BLaER1 treated with 17β-estradiol and CSF1 and Interleukin-3, amounts not matched to agents 10 nM and 100 nM (cell line): ENCODE data around the gene ACTR5.

Experiments
- H3K27ac ChIP-seq, 11 experiments: shearing (Covaris generic); formaldehyde crosslinking; 2 replicates each; pipeline ENCODE4 v1.8.1; 2022
- H3K27me3 ChIP-seq, 11 experiments: shearing (Covaris generic); formaldehyde crosslinking; 2 replicates each; pipeline ENCODE4 v1.8.1; 2022
- H3K36me3 ChIP-seq, 11 experiments: shearing (Covaris generic); formaldehyde crosslinking; 2 replicates each; pipeline ENCODE4 v1.8.1; 2022
- H3K4me1 ChIP-seq, 10 experiments: shearing (Covaris generic); formaldehyde crosslinking; 2 replicates each; pipeline ENCODE4 v1.8.1; 2022
- H3K4me2 ChIP-seq, 11 experiments: shearing (Covaris generic); formaldehyde crosslinking; 2 replicates each; pipeline ENCODE4 v1.8.1; 2022
- H3K4me3 ChIP-seq, 10 experiments: shearing (Covaris generic); formaldehyde crosslinking; 2 replicates each; pipeline ENCODE4 v1.8.1; 2022
- H3K9ac ChIP-seq, 11 experiments: shearing (Covaris generic); formaldehyde crosslinking; 2 replicates each; pipeline ENCODE4 v1.8.1; 2022
- H3K9me3 ChIP-seq, 11 experiments: shearing (Covaris generic); formaldehyde crosslinking; replicated peaks in 1 of 11; 2 replicates each; pipeline ENCODE4 v1.8.1; 2022
- H4K20me1 ChIP-seq, 11 experiments: shearing (Covaris generic); formaldehyde crosslinking; 2 replicates each; pipeline ENCODE4 v1.8.1; 2022
- Cebpa-rat ChIP-seq, 11 experiments: shearing (Covaris generic); IDR thresholded peaks; 2 replicates each; pipeline ENCODE4 v1.8.1; 2022

The ACTR5 gene

GRCh38 chr20:38726804-38727606 lies 21.3 kb upstream of the ACTR5 start:
- peaks cover 94 to 100% (median 97%) of the 10 kb centered on the region in 11 experiments for H3K27me3 ChIP-seq
- H3K4me1 ChIP-seq: peaks cover 56 to 99% (median 90%) of the 10 kb centered on the region in 10 experiments
- H3K9me3 ChIP-seq: peaks cover 10 to 13% (median 12%) of the 10 kb centered on the region in 11 experiments; a peak in 18 of 22 replicates
- peaks cover 0 to 94% (median 76%) of the 10 kb centered on the region in 11 experiments; a peak in 19 of 22 replicates for H4K20me1 ChIP-seq
- peak overlapping the region in 4 of 10 experiments; percentile 5 to 52 (median 34); a peak in 3 of 20 replicates for H3K4me3 ChIP-seq
- H3K9ac ChIP-seq: peak overlapping the region in 1 of 11 experiments; percentile 30; a peak in 2 of 22 replicates
- no peaks in the 10 kb centered on the region for H3K36me3 ChIP-seq
- peak overlapping the region in 10 of 11 experiments; percentile 44 to 99 (median 78); a peak in 18 of 22 replicates for H3K4me2 ChIP-seq
- no peak for TF ChIP-seq Cebpa-rat (IDR thresholded peaks at IDR 0.05)
- no peak overlapping the region for H3K27ac ChIP-seq

GRCh38 chr20:38727607-38728190 lies 20.6 kb upstream of the ACTR5 start:
- Histone ChIP-seq H3K27me3 (peaks cover 87 to 97% (median 92%) of the 10 kb centered on the region in 11 experiments), H3K36me3 (no peaks in the 10 kb centered on the region), H4K20me1 (peaks cover 0 to 87% (median 76%) of the 10 kb centered on the region in 11 experiments; a peak in 19 of 22 replicates), H3K9ac (no peak overlapping the region), H3K4me3 (peak overlapping the region in 2 of 10 experiments; percentile 28 to 40; a peak in 3 of 20 replicates), H3K4me2 (peak overlapping the region in 7 of 11 experiments; percentile 69 to 99 (median 92); a peak in 12 of 22 replicates), H3K27ac (no peak overlapping the region), H3K9me3 (peaks cover 10 to 13% (median 12%) of the 10 kb centered on the region in 11 experiments; a peak in 18 of 22 replicates), H3K4me1 (peaks cover 53 to 92% (median 86%) of the 10 kb centered on the region in 10 experiments)
- TF ChIP-seq Cebpa-rat (IDR thresholded peaks at IDR 0.05): no peak

GRCh38 chr20:38728191-38728781 lies 20.0 kb upstream of the ACTR5 start:
- no peak for TF ChIP-seq Cebpa-rat (IDR thresholded peaks at IDR 0.05)
- no peaks in the 10 kb centered on the region for H3K36me3 ChIP-seq
- peaks cover 81 to 91% (median 86%) of the 10 kb centered on the region in 11 experiments for H3K27me3 ChIP-seq
- peak overlapping the region in 9 of 11 experiments; percentile 49 to 99 (median 92); a peak in 16 of 22 replicates for H3K4me2 ChIP-seq
- peak overlapping the region in 7 of 10 experiments; percentile 21 to 49 (median 33); a peak in 8 of 20 replicates for H3K4me3 ChIP-seq
- H4K20me1 ChIP-seq: peaks cover 0 to 82% (median 70%) of the 10 kb centered on the region in 11 experiments; a peak in 19 of 22 replicates
- no peak overlapping the region for H3K27ac ChIP-seq
- no peak overlapping the region for H3K9ac ChIP-seq
- H3K4me1 ChIP-seq: peaks cover 47 to 86% (median 80%) of the 10 kb centered on the region in 10 experiments
- peaks cover 10 to 13% (median 12%) of the 10 kb centered on the region in 11 experiments; a peak in 18 of 22 replicates for H3K9me3 ChIP-seq

GRCh38 chr20:38728911-38729642 lies 19.2 kb upstream of the ACTR5 start:
- H3K4me2 ChIP-seq: peak overlapping the region; percentile 41 to 99 (median 91)
- peaks cover 73 to 83% (median 79%) of the 10 kb centered on the region in 11 experiments for H3K27me3 ChIP-seq
- H3K9ac ChIP-seq: peak overlapping the region in 1 of 11 experiments; percentile 11; a peak in 2 of 22 replicates
- H3K27ac ChIP-seq: no peak overlapping the region
- TF ChIP-seq Cebpa-rat (IDR thresholded peaks at IDR 0.05): no peak
- no peaks in the 10 kb centered on the region for H3K36me3 ChIP-seq
- H3K9me3 ChIP-seq: peaks cover 10 to 13% (median 12%) of the 10 kb centered on the region in 11 experiments; a peak in 18 of 22 replicates
- H3K4me1 ChIP-seq: peaks cover 39 to 79% (median 72%) of the 10 kb centered on the region in 10 experiments
- peak overlapping the region in 8 of 10 experiments; percentile 21 to 55 (median 36); a peak in 13 of 20 replicates for H3K4me3 ChIP-seq
- peaks cover 0 to 74% (median 62%) of the 10 kb centered on the region in 11 experiments; a peak in 19 of 22 replicates for H4K20me1 ChIP-seq

GRCh38 chr20:38729767-38730166 lies 18.5 kb upstream of the ACTR5 start:
- Histone ChIP-seq H3K9me3 (peaks cover 10 to 13% (median 12%) of the 10 kb centered on the region in 11 experiments; a peak in 18 of 22 replicates), H3K27me3 (peaks cover 66 to 76% (median 72%) of the 10 kb centered on the region in 11 experiments), H3K4me3 (peak overlapping the region in 5 of 10 experiments; percentile 21 to 64 (median 35); a peak in 5 of 20 replicates), H3K27ac (no peak overlapping the region), H3K9ac (peak overlapping the region in 1 of 11 experiments; percentile 11; a peak in 1 of 22 replicates), H3K4me1 (peaks cover 32 to 72% (median 65%) of the 10 kb centered on the region in 10 experiments), H4K20me1 (peaks cover 0 to 67% (median 56%) of the 10 kb centered on the region in 11 experiments; a peak in 19 of 22 replicates), H3K36me3 (no peaks in the 10 kb centered on the region), H3K4me2 (peak overlapping the region in 9 of 11 experiments; percentile 49 to 99 (median 92); a peak in 17 of 22 replicates)
- TF ChIP-seq Cebpa-rat (IDR thresholded peaks at IDR 0.05): no peak

- Histone ChIP-seq H4K20me1 (peaks cover 0 to 61% (median 49%) of the 10 kb centered on the region in 11 experiments; a peak in 19 of 22 replicates), H3K9ac (0 out of 22 replicates have a peak overlapping the region, but pooled peaks of 1 of the 11 experiments have one; percentile 56), H3K9me3 (peaks cover 10 to 13% (median 12%) of the 10 kb centered on the region in 11 experiments; a peak in 18 of 22 replicates), H3K4me3 (peak overlapping the region in 9 of 10 experiments; percentile 47 to 64 (median 53); a peak in 15 of 20 replicates), H3K27ac (no peak overlapping the region), H3K36me3 (no peaks in the 10 kb centered on the region), H3K4me1 (peaks cover 26 to 66% (median 59%) of the 10 kb centered on the region in 10 experiments), H3K27me3 (peaks cover 60 to 72% (median 69%) of the 10 kb centered on the region in 11 experiments), H3K4me2 (peak overlapping the region; percentile 91 to 99 (median 94))
- no peak for TF ChIP-seq Cebpa-rat (IDR thresholded peaks at IDR 0.05)
These were observed 17.9 kb upstream of the ACTR5 start for GRCh38 chr20:38730167-38730988.
